ENCODE data around the gene RAB17.

The RAB17 gene

DNA sequence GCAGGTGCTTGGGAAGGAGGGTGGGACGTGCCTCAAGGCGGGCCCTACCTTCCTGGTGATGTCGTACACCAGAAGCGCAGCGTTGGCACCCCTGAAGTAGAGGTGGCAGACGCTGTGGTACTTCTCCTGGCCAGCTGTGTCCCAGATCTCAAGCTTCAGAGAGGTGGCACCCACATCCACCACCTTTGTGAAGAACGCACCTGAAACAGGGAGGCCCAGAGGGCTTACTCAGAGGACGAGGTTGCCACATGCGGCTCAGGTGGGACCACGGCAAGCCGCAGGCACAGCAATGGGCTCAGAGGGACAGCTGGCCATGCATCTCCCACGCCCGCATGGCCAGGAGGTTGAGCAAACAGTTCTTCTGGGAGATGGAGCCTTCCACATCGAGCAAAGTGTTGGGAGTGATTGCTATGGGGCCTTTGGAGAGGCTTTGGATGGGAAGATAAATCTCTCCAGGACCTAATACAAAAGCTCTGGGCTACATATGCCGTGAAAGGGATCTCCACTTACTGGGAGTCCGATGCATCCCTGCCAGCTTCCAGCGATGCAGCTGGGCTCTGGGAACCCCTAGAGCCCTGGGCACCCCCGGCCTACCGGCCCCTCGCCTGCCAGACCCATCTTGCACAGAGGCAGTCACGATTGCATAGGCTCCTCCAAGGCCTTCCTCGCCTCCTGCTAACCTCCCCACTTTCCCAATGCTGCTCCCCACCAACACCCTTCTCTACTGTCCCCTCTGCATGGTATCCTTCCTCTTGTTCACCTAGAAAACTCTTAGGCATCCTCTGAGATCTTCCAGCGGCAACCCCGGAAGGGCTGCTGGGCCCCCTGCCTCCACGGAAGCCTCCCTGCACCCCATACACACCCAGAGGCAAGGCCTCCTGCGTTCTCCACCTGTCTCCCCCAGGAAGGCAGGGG, 12.3 kb downstream of the RAB17 start:
- TF ChIP-seq REST (IDR thresholded peaks at IDR 0.05; ENCODE audit: insufficient read depth in 1 of 2, low read depth in 2 of 2, low read length in 2 of 2) (no peak), FOXP2 (optimal IDR thresholded peaks at IDR 0.05; ENCODE audit: borderline replicate concordance, extremely low read depth, extremely low read length, insufficient read depth) (no peak), POLR2AphosphoS5 (IDR thresholded peaks at IDR 0.05; ENCODE audit: low read depth, low read length) (no peak), TAF1 (IDR thresholded peaks at IDR 0.05; ENCODE audit: borderline replicate concordance, insufficient read depth, low read length) (no peak), SIN3A (IDR thresholded peaks at IDR 0.05; ENCODE audit: borderline replicate concordance, insufficient read depth, low read length) (no peak)

- TF ChIP-seq TAF1 (IDR thresholded peaks at IDR 0.05; ENCODE audit: borderline replicate concordance, insufficient read depth, low read length) (no peak), SIN3A (IDR thresholded peaks at IDR 0.05; ENCODE audit: borderline replicate concordance, insufficient read depth, low read length) (no peak), REST (IDR thresholded peaks at IDR 0.05; ENCODE audit: insufficient read depth in 1 of 2, low read depth in 2 of 2, low read length in 2 of 2) (no peak), FOXP2 (optimal IDR thresholded peaks at IDR 0.05; ENCODE audit: borderline replicate concordance, extremely low read depth, extremely low read length, insufficient read depth) (no peak)
Observed at GRCh38 chr2:237577458-237577857, 13.1 kb downstream of the RAB17 start.

DNA sequence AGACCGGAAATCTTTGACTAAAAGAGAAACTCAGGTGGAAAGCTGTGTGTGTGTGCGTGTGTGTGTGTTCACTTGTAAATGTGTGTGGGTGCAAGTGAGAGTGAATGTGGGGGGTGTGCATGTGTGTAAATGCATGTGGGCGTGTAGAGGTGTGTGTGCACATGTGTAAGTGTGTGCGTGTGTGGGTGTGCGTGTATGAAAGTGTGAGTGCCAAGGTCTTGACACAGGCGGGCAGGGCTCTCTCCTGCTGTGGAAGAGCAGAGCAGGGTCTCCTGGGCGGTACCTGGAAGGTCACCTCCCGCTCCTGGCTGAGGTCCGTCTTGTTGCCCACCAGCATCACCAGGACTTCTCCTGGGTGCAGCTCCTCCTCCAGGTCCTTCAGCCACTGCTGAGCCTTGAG, 13.6 kb downstream of the RAB17 start:
- TF ChIP-seq TAF1 (IDR thresholded peaks at IDR 0.05; ENCODE audit: borderline replicate concordance, insufficient read depth, low read length), result no peak
- no peak for TF ChIP-seq FOXP2 (optimal IDR thresholded peaks at IDR 0.05; ENCODE audit: borderline replicate concordance, extremely low read depth, extremely low read length, insufficient read depth)
- no peak for TF ChIP-seq POLR2AphosphoS5 (IDR thresholded peaks at IDR 0.05; ENCODE audit: low read depth, low read length)
- TF ChIP-seq REST (IDR thresholded peaks at IDR 0.05; ENCODE audit: insufficient read depth in 1 of 2, low read depth in 2 of 2, low read length in 2 of 2), result no peak
- no peak for TF ChIP-seq SIN3A (IDR thresholded peaks at IDR 0.05; ENCODE audit: borderline replicate concordance, insufficient read depth, low read length)

DNA sequence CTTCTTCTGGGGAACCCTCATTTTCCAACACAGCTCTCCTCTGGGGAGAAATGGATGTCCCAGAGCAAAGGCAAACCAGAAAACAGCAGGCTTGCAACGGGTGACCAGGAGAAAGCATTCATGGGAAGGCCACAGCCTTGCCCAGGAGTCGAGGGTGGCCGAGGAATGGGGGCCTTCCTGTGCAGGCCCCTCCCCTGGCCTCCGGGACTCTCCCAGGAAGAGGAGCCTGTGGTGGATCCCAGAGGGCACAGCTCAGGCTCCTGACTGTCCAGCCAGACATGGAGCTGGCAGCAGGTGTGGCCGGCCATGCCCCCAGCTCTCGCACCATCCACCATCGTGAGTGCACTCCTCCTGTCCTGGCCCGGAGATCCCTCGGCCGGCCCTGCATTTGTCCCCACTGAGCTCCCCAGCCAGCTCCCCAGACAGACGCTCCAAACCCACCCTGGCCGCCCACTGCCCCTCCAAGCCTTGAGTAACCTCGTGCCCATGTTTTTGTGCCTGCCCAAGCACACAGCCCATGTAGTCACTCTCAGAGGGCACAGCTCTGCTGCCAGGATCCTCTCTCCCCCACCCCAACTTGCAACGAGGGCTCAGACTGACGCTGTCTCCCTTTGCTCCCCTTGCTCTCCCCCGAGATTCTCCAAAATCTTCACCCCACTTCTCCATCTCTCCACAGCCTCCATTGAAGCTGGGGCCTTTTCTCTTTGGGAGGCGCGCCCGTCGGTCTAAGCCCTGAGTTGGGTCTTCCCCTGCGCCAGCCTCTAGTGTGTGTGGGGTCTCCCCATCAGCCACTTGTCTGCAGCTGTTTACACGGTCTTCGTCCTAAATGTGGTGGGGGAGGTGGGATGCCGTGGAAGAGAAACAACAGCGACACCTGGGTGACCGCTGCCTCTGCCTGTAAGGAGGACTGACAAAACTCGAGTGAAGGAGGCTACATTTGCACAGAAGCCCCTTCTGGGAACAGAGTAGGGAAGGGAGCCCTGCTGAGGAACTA, 14.4 kb downstream of the RAB17 start:
- TF ChIP-seq POLR2AphosphoS5 (IDR thresholded peaks at IDR 0.05; ENCODE audit: low read depth, low read length), result no peak
- TF ChIP-seq REST (IDR thresholded peaks at IDR 0.05; ENCODE audit: insufficient read depth in 1 of 2, low read depth in 2 of 2, low read length in 2 of 2), result no peak
- no peak for TF ChIP-seq TAF1 (IDR thresholded peaks at IDR 0.05; ENCODE audit: borderline replicate concordance, insufficient read depth, low read length)
- no peak for TF ChIP-seq SIN3A (IDR thresholded peaks at IDR 0.05; ENCODE audit: borderline replicate concordance, insufficient read depth, low read length)
- no peak for TF ChIP-seq FOXP2 (optimal IDR thresholded peaks at IDR 0.05; ENCODE audit: borderline replicate concordance, extremely low read depth, extremely low read length, insufficient read depth)
